ENCODE results near the gene ITGB3BP.

DNA sequence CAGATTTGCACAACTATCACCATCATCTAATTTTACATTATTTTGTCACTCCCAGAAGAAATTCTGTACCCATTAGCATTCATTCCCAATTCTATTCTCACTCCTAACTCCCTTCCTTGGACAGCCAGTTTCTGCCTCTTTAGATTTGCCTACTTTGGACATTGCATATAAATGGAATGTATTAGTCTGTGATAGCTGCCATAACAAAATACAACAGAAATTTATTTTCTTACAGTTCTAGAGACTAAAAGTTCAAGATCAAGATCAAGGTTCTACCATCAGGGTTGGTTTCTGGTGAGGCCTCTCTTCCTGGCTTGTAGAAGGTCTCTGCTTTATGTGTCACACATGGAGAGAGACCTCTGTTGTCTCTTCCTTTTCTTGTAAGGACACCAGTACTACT lies 93.7 kb downstream of the ITGB3BP start:
- TF ChIP-seq, protein P1, sequence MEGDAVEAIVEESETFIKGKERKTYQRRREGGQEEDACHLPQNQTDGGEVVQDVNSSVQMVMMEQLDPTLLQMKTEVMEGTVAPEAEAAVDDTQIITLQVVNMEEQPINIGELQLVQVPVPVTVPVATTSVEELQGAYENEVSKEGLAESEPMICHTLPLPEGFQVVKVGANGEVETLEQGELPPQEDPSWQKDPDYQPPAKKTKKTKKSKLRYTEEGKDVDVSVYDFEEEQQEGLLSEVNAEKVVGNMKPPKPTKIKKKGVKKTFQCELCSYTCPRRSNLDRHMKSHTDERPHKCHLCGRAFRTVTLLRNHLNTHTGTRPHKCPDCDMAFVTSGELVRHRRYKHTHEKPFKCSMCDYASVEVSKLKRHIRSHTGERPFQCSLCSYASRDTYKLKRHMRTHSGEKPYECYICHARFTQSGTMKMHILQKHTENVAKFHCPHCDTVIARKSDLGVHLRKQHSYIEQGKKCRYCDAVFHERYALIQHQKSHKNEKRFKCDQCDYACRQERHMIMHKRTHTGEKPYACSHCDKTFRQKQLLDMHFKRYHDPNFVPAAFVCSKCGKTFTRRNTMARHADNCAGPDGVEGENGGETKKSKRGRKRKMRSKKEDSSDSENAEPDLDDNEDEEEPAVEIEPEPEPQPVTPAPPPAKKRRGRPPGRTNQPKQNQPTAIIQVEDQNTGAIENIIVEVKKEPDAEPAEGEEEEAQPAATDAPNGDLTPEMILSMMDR (conservative IDR thresholded peaks at IDR 0.05; ENCODE audit: low read depth, low read length) = no peak
- no peak for TF ChIP-seq EZH2 (IDR thresholded peaks at IDR 0.05; ENCODE audit: low read length, unreplicated experiment)
